ENCODE measurements around the gene EMILIN1. TPM values are rescaled to one million over a fixed set of nuclear protein-coding genes. Genes with fewer than 3 reads are reported as not detected.

The EMILIN1 gene
- total and polyA plus RNA-seq, 2 of the 4 experiments (the other 2 are of a cell fraction) = 26.5 to 95.6 TPM

GRCh38 chr2:27133905-27134780 is 55.7 kb downstream of the EMILIN1 start, which contains the start of gene PREB:
TSS of gene PREB (minus strand) at chr2:27134636. CDS start at chr2:27134421, 215 bp downstream.
- Histone ChIP-seq H3K9me3 (ENCODE audit: control insufficient read depth, insufficient read depth, low read length) (no peaks in the 10 kb centered on the region), H3K27ac (ENCODE audit: insufficient read depth, low read length) (peak within 1 kb of the TSS; percentile 71), H4K5ac (ENCODE audit: low read depth, low read length) (peak within 1 kb of the TSS; percentile 24), H4K91ac (ENCODE audit: insufficient read depth, low read depth, low read length) (peak within 1 kb of the TSS; percentile 34), H3K9ac (ENCODE audit: low read depth, low read length) (peak within 1 kb of the TSS; percentile 63), H3K27me3 (ENCODE audit: control insufficient read depth, insufficient read depth, low read length) (peaks cover 11% of the 10 kb centered on the region; the same call in 1 of the 2 replicates), H2AK5ac (ENCODE audit: low read depth, low read length) (peak within 1 kb of the TSS; percentile 75), H3K79me1 (ENCODE audit: low read depth in 1 of 2, low read length in 2 of 2) (peaks cover 14 to 27% of the 10 kb centered on the region in 2 experiments), H2BK20ac (ENCODE audit: low read depth, low read length) (no peak within 1 kb of the TSS), H3K23ac (ENCODE audit: low read depth, low read length) (peak within 1 kb of the TSS; percentile 1; the same call in 1 of the 2 replicates), H4K20me1 (ENCODE audit: insufficient read depth, low read length) (peaks cover 15% of the 10 kb centered on the region), H3K18ac (ENCODE audit: low read depth, low read length) (no peak within 1 kb of the TSS), H2BK15ac (ENCODE audit: low read depth, low read length) (no peak within 1 kb of the TSS), H3K4me1 (ENCODE audit: control insufficient read depth, insufficient read depth, low read length) (peaks cover 9% of the 10 kb centered on the region), H3K14ac (replicated peaks; ENCODE audit: low read depth, low read length) (peak within 1 kb of the TSS; percentile 70), H3K4me2 (ENCODE audit: low read depth, low read length) (peak within 1 kb of the TSS; percentile 75), H2BK5ac (ENCODE audit: low read depth, low read length, poor library complexity, severe bottlenecking) (peak within 1 kb of the TSS; percentile 56), H3K4ac (ENCODE audit: low read depth, low read length) (peak within 1 kb of the TSS; percentile 55), H2BK120ac (ENCODE audit: low read depth, low read length) (no peak within 1 kb of the TSS), H4K8ac (ENCODE audit: low read depth in 2 of 2, low read length in 2 of 2) (peak within 1 kb of the TSS; percentile 73 to 93), H3K56ac (ENCODE audit: extremely low read depth, insufficient read depth, low read length) (peak within 1 kb of the TSS; percentile 82), H2AFZ (replicated peaks; ENCODE audit: low read length, poor library complexity) (peak within 1 kb of the TSS; percentile 100), H2AK9ac (replicated peaks; ENCODE audit: low read depth, low read length, poor library complexity) (peak within 1 kb of the TSS; percentile 97), H3K4me3 (ENCODE audit: insufficient read depth, low read depth, low read length) (peak within 1 kb of the TSS; percentile 79), H3K9me1 (ENCODE audit: insufficient read depth, low read length) (peaks cover 14% of the 10 kb centered on the region), H3K36me3 (ENCODE audit: control insufficient read depth, insufficient read depth, low read length) (peaks cover 34% of the 10 kb centered on the region)
- ATAC-seq (ENCODE audit: low read depth) = peak; percentile 99
- in situ Hi-C loops (cut with MboI; ENCODE audit: low sequenced_read_pairs) (no loop called here), dilution Hi-C loops (cut with HindIII; ENCODE audit: low sequenced_read_pairs, unreplicated experiment) (no loop called here), intact Hi-C loops (cut with micrococcal nuclease) (loop anchor here (2.0 kb wide), 1 partner anchor 57 kb away; no protein-coding TSS in a partner anchor)
- BruUV-seq (replicated peaks) = no TSS peak
- peak; percentile 92 for DNase-seq
- ChIA-PET POLR2A (ENCODE audit: unreplicated experiment) (no interaction called here), CTCF (interaction anchor here (0.9 to 1.4 kb wide), 9 partner anchors 8 to 57 kb away, joined by 3 to 9 read pairs (median 4); no protein-coding TSS in a partner anchor)
- 0% methylated on average over 47 of the region's 86 CpGs; no CpG with 5 or more reads in 1 of the 2 experiments for WGBS, 2 experiments (ENCODE audit: extremely low coverage in 2 of 2, insufficient read length in 1 of 2)
- peak; percentile 48 for TF ChIP-seq CTCF (conservative IDR thresholded peaks at IDR 0.05; ENCODE audit: low read depth, low read length)
- TF ChIP-seq MAFK (IDR thresholded peaks at IDR 0.05; ENCODE audit: low read depth, low read length) = no peak
- peak; percentile 24; the same call in 1 of the 2 replicates for TF ChIP-seq USF2 (IDR thresholded peaks at IDR 0.05; ENCODE audit: low read depth, low read length)
- no peak for TF ChIP-seq CHD1 (IDR thresholded peaks at IDR 0.05; ENCODE audit: low read depth, low read length)
- no peak for TF ChIP-seq MXI1 (IDR thresholded peaks at IDR 0.05; ENCODE audit: borderline replicate concordance, low read depth, low read length)
- TF ChIP-seq FOS (IDR thresholded peaks at IDR 0.05; ENCODE audit: low read depth, low read length) = no peak
- TF ChIP-seq ELK1 (IDR thresholded peaks at IDR 0.05; ENCODE audit: borderline replicate concordance, low read depth, low read length) = no peak
- TF ChIP-seq SMC3 (IDR thresholded peaks at IDR 0.05; ENCODE audit: low read depth, low read length) = peak; percentile 47
- peak; percentile 47; the same call in 1 of the 2 replicates for TF ChIP-seq POLR2A (IDR thresholded peaks at IDR 0.05; ENCODE audit: low read depth, low read length)
- TF ChIP-seq MAZ (IDR thresholded peaks at IDR 0.05; ENCODE audit: borderline replicate concordance, low read depth, low read length) = peak; percentile 31; the same call in 1 of the 2 replicates
- TF ChIP-seq BHLHE40 (IDR thresholded peaks at IDR 0.05; ENCODE audit: low read depth, low read length) = no peak
- no peak for TF ChIP-seq RFX5 (IDR thresholded peaks at IDR 0.05; ENCODE audit: low read depth, low read length)
- TF ChIP-seq RCOR1 (IDR thresholded peaks at IDR 0.05; ENCODE audit: insufficient replicate concordance, low read length) = no peak

All from IMR-90 (cell line).